Panc1 (cell line): ENCODE measurements around the gene SPEM1.

Experiments
- POLR2AphosphoS5 ChIP-seq: IDR thresholded peaks from 2 replicates; pipeline ENCODE4 v1.6.1; 2012; ENCODE audit warnings: mild to moderate bottlenecking, low read depth, low read length, moderate library complexity
- SIN3A ChIP-seq: IDR thresholded peaks from 2 replicates; pipeline ENCODE4 v1.6.1; 2012; ENCODE audit warnings: low read depth, mild to moderate bottlenecking, low read length, moderate library complexity, borderline replicate concordance; ENCODE audit not compliant: insufficient read depth
- TCF7L2 ChIP-seq: IDR thresholded peaks from 2 replicates; pipeline ENCODE4 v1.6.1; 2011; ENCODE audit warnings: mild to moderate bottlenecking, low read depth, low read length, inconsistent platforms
- TF ChIP-seq, protein P1 (sequence below): fragments of 450-650 bp; IDR thresholded peaks from 2 replicates; pipeline ENCODE4 v1.5.1; 2017; ENCODE audit warnings: mild to moderate bottlenecking
- TF ChIP-seq, protein P2 (sequence below), 2 experiments: IDR thresholded peaks; 2 replicates each; pipeline ENCODE4 v1.6.1; 2011 to 2012; ENCODE audit warnings: low read depth in 2 of 2, control low read depth in 1 of 2, low read length in 1 of 2, mild to moderate bottlenecking in 1 of 2, moderate library complexity in 1 of 2; ENCODE audit not compliant: insufficient read depth in 1 of 2

DNA sequence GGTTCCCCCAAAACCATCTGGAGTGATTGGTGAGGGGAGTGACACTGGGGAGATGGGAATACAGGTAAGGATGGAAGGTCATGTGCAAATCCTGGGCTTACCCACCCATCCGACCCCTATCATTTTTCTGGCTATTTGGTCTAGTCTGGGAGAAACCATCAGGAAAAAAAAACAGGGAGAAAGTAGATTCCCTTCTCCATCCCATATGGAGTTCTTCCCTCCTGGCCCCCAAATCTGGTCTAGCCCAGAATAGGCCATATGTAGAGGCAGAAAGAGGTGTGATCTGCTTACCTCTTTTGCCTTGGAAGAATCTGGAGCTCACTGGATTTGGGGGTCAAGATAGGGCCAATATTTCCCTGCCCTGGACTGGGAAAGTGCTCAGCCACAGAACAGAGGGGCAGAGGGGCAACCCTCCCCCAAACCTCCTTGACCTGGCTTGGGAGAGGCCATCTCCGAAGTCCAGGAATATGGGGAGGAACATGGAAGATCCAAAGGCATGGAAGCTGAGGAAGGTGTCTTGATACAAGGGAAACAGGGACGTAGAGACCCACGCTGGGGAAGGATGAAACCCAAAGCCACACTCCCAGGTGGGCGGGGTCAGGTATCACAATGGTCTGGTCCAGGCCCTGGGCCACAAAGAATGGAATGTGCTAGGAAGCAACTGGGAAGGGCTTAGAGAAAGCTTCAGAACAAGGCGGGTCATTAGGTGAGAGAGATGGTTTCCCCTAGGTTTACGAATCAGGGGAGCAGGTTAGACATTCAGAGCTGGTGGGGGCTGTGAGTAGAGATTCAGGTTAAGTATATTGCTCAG, 40.9 kb downstream of the SPEM1 start:
- TF ChIP-seq, protein P1, sequence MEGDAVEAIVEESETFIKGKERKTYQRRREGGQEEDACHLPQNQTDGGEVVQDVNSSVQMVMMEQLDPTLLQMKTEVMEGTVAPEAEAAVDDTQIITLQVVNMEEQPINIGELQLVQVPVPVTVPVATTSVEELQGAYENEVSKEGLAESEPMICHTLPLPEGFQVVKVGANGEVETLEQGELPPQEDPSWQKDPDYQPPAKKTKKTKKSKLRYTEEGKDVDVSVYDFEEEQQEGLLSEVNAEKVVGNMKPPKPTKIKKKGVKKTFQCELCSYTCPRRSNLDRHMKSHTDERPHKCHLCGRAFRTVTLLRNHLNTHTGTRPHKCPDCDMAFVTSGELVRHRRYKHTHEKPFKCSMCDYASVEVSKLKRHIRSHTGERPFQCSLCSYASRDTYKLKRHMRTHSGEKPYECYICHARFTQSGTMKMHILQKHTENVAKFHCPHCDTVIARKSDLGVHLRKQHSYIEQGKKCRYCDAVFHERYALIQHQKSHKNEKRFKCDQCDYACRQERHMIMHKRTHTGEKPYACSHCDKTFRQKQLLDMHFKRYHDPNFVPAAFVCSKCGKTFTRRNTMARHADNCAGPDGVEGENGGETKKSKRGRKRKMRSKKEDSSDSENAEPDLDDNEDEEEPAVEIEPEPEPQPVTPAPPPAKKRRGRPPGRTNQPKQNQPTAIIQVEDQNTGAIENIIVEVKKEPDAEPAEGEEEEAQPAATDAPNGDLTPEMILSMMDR, result no peak
- TF ChIP-seq POLR2AphosphoS5, result no peak
- TF ChIP-seq, protein P2, sequence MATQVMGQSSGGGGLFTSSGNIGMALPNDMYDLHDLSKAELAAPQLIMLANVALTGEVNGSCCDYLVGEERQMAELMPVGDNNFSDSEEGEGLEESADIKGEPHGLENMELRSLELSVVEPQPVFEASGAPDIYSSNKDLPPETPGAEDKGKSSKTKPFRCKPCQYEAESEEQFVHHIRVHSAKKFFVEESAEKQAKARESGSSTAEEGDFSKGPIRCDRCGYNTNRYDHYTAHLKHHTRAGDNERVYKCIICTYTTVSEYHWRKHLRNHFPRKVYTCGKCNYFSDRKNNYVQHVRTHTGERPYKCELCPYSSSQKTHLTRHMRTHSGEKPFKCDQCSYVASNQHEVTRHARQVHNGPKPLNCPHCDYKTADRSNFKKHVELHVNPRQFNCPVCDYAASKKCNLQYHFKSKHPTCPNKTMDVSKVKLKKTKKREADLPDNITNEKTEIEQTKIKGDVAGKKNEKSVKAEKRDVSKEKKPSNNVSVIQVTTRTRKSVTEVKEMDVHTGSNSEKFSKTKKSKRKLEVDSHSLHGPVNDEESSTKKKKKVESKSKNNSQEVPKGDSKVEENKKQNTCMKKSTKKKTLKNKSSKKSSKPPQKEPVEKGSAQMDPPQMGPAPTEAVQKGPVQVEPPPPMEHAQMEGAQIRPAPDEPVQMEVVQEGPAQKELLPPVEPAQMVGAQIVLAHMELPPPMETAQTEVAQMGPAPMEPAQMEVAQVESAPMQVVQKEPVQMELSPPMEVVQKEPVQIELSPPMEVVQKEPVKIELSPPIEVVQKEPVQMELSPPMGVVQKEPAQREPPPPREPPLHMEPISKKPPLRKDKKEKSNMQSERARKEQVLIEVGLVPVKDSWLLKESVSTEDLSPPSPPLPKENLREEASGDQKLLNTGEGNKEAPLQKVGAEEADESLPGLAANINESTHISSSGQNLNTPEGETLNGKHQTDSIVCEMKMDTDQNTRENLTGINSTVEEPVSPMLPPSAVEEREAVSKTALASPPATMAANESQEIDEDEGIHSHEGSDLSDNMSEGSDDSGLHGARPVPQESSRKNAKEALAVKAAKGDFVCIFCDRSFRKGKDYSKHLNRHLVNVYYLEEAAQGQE (IDR thresholded peaks at IDR 0.05; ENCODE audit: insufficient read depth in 1 of 2, low read depth in 2 of 2, low read length in 1 of 2), result no peak
- no peak for TF ChIP-seq SIN3A
- TF ChIP-seq TCF7L2, result no peak
